GM10847 (cell line): ENCODE results near the gene INIP.

Source experiments
- POLR2A ChIP-seq: IDR thresholded peaks from 2 replicates; pipeline ENCODE4 v1.6.1; 2011; ENCODE audit not compliant: insufficient read length; ENCODE audit errors: extremely low read depth

The INIP gene, protein sequence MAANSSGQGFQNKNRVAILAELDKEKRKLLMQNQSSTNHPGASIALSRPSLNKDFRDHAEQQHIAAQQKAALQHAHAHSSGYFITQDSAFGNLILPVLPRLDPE

DNA sequence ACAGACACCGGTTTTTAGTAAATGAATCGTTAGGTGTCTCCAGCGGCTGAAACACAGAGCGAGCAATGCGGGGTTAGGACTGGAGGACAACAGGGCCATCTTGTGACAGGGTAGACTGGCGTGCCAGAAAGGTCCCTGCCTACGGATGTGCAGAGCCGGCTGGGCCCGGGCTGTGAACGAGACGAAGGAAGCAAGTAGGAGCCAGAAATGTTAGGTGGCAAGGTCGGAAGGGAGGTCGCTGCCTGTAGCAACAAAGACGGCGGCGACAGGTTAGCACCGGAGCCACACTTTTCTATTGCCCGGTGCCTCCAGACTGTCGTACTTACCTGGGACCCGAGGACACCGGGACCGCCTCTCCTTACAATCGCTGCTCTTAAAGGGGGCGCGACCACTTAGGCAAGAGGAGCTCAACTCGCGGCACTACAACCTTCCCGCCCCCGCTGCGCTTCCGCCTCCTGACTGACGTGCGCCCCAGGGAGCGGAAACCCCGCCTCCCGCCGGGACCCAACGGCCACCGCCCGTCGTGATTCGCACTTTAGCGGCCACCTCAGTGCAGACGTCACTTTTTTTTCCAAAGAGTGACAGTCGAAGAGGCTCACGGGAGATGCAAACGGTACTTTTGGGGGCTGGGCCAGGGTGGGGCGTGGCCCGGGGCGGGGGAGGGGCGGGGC is at the start of gene INIP:
Gene INIP (minus strand): TSS at position 457 of the 671 bp plus-strand sequence. CDS start 1,632 bp downstream, outside the sequence.
- peak; percentile 38 for TF ChIP-seq POLR2A

DNA sequence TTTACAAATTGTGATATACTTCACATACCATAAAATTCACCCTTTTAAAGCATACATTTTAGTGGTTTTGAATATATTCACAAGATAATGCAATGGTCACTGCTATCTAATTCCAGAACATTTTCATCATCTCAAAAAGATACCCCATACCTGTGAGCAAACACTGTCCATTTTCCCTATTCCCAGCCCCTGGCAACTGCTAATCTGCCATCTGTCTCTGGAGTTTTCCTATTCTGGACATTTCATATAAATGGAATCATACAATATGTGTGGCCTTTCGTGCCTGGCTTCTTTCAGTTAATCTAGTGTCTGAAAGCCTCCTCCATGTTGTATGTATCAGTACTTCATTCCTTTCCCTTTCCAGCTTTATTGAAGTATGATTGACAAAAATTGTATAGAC is 47.4 kb upstream of the INIP start:
- TF ChIP-seq POLR2A, result no peak

DNA sequence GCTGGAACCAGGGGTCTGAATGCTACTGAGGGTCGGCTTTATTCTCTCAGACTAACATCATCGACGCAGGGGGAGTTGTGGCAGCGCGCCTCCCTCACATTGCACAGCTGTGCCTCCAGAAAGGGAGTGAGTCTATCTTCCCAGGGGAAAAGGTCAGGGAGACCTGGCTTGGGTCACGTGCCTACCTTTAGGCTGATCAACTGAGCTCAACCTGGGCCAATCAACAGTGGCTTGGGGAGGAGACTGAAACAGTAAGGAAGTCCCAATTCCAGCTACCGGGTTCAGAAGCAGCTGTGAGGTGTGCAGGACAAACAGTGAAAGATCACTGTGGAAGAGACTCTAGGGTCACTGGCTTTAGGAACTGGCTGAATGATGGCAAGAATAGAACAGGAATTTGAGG is 46.9 kb upstream of the INIP start:
- TF ChIP-seq POLR2A, result no peak

DNA sequence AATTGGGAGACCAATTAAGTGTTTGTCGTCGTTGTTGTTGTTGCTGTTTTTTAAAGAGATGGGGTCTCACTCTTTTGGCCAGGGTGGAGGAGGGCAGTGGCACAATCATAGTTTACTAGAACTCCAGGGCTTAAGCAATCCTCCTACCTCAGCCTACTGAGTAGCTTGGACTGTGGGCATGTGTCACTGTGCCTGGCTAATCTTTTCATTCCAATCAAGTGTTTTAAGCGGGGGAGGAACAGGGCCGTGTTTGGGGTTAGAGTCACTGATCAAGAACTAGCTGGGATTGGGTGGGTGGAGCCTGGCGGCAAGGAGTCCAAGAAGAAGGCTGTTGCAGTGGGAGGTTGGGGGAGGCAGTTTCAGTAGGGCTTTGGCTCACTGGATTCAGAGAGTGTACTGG is 46.4 kb upstream of the INIP start:
- TF ChIP-seq POLR2A, result no peak

DNA sequence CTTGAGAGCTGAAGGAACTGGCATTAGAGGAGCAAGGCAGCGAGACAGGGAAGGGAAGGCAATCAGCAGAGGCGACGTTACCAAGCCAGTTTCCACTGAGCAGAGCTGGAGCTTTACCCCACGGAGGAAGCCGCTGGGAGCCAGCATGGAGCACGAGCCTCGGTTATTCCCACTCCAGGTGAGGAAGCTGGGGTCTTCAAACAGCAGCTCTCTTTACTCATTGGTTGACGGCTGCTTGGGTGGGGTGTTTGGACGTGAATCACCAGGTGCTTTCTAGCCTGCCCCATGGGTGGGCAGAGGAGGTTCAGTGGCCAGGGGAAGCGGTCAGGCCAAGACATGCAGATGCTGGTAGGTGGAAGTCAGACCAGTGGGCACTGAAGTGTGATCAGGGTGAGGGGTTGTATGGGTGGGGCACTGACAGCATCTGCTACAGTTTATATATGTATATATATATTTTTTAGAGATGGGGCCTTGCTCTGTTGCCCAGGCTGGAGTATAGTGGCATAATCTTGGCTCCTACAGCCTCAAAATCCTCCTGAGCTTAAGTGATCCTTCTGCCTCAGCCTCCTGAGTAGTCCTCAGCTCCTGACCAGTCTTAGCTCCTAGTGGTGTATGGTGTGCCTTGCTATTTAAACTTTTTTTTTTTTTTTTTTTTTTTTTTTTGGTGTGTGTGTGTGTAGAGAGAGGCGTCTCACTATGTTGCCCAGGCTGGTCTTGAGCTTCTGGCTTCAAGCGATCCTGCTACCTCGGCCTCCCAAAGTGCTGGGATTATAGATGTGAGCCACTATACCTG is 45.0 kb upstream of the INIP start:
- TF ChIP-seq POLR2A, result no peak

DNA sequence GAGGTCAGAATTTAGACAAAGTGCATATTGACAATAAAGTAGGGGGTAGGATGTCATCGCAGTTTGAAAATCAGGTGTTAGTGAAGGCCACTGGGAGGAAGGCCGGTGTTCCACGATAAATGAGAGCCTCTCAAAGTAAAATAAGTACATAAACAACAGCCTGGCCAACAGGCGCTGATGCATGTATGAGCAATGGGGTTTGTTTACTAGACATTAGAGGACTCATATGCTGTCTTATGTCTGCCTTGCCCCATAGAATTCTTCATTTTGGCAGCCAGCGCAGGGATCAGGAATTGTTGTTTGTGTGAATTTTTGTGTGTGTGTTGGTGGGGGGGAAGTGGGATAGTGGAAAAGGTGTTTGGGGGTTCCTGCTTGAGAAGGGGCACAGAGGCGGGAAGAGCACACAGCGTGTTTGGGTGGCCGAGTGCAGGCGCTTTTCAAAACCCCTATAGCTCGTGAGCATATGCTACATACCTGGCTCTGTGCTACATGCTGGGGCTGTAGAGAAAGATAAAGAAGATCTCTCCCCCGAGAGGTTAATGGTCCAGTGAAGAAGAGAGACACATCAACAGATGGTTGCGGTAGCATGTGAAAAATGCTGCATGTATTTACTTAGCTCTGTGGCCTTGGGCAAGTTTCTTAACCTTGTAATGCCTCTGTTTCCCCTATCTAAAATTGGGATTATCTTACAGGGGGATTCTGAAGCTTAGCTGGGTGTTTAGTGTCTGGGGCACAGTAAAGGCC is 44.2 kb upstream of the INIP start:
- TF ChIP-seq POLR2A, result no peak

- no peak for TF ChIP-seq POLR2A
Observed at GRCh38 chr9:112760821-112761220, 42.9 kb upstream of the INIP start.

DNA sequence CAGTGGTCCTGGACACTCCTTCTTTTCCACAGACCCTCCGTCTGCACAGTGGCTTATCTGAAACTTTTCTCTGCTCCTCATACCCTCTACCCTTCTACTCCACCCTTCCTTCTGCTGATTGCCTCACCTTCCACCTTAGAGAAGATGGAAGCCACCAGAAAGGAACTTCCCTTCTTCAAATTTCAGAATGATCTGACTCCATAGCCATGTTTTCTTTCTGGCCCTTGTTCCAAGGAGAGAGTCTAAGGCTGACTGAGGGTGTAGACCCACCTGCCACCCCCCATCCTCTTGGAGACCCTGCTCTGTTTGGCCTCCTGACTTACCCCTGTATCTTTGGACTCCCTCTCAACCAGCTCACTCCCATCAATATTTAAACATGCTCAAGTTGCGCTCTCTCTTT is 40.0 kb upstream of the INIP start:
- no peak for TF ChIP-seq POLR2A

DNA sequence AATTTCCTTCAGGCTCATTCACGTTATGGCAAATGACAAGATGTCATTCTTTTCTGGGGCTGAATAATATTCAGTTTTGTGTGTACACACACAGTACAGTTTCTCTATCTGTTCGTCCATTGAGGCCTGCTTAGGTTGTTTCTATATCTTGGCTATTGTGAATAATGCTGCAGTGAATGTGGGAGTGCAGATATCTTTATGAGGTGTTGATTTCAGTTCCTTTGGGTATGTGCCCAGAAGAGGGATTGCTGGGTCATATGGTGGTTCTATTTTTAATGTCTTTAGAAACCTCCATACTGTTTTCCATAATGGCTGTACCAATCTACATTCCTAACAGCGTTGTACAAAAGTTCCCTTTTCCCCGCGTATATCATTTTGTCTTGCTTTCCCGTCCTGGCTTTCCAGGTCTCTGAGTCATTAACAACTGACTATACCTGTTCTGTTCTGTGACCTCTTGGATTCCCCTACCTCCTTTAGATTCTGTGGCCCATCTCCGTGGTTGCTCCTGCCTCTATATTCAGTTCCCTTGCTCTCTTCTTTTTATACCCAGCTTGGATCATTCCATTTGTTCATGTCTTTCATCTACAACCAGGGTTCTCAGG is 39.5 kb upstream of the INIP start:
- TF ChIP-seq POLR2A, result no peak

GRCh38 chr9:112755675-112756074 is 37.8 kb upstream of the INIP start:
- no peak for TF ChIP-seq POLR2A

- no peak for TF ChIP-seq POLR2A
Observed at GRCh38 chr9:112755016-112755427, 37.1 kb upstream of the INIP start.

DNA sequence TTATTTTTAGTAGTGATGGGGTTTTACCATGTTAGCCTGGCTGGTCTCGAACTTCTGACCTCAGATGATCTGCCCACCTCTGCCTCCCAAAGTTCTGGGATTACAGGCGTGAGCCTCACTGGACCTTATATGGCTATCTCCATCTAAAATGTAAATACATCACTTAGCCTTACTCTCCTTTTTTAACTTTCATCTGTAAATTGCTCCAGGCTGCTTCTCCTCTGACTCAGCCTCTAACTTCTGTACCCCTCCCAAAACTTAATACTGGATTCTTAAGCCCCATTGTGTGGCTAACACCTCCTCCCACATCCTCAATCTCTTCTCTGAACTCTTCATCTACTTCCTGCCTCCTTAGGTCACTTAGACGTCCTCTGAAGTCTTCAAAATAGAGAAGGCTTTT is 36.7 kb upstream of the INIP start:
- no peak for TF ChIP-seq POLR2A

DNA sequence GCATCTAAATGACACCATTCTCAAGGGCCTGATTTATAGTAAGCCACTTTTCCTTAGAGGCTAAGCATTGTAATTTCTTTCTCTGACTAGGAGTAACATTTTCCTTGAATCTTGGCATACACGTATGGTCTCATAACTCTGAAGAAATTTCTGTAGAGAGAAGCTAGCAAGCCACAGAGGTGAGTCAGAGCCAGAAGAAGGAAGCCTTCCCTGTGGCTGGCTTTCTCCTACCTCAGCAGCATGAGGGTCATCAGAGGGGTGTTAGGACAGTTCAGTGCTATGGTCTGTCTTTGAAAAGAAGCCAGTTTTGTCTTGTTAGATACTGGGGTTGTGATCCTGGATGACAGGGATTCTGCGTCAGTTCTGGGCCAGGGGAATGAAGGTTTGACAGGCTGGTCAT is 35.8 kb upstream of the INIP start:
- no peak for TF ChIP-seq POLR2A

- TF ChIP-seq POLR2A, result no peak
Observed at GRCh38 chr9:112752334-112753125, 34.6 kb upstream of the INIP start.
